Tongue (tissue), 2 donors: Measurements from ENCODE around the gene PHC2. TPM values are rescaled to one million over a fixed set of nuclear protein-coding genes. Genes with fewer than 3 reads are reported as not detected.
A peak's percentile ranks its signal among the peaks of the same experiment; 100 is the strongest.

Experiments used
- DNase-seq: peaks from one replicate; pipeline ENCODE4 v3.0.0-alpha.2; 2015
- total RNA-seq: library from RNA; depleted of rRNA; stranded (reverse); fragments of >200 nt; gene quantifications from one replicate; pipeline ENCODE4 v1.2.3, GENCODE V29; 2014

PHC2 gene
- total RNA-seq, 1 donor from 2014 or later: 75.1 TPM

DNA sequence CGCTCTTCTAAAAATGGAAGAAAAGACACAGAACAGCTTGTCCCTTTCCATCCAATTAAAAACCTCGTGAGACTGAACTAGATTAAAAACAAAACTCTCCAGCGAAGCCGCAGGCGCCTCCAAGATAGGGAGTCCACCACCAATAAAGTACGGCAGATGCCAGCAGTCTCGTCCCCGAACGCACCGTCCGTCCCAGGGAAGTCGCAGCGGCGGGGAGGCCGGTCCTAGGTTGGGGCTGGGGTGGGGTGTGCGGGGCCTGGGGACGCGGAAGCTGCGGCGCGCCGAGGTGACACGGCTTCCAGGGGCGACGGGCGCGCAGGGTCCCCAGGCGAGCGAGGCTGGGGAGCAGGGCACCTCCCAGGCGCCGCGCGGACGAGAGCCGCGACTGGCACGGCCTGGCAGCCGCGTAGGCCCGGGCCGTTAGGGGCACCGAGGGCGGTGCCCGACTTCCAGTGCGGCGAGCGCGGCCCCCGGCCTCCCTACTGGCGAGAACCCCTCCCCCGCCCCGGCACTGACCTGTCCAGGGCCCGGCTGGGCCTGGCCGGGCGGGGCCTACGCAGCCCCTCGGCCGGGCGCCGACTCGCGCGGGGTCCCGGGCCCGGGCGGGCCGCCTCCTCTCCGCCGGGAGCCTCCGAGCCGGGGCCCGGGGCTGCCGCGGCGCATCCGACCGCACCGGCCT, 81.7 kb downstream of the PHC2 start:
- DNase-seq: peak; percentile 54

DNA sequence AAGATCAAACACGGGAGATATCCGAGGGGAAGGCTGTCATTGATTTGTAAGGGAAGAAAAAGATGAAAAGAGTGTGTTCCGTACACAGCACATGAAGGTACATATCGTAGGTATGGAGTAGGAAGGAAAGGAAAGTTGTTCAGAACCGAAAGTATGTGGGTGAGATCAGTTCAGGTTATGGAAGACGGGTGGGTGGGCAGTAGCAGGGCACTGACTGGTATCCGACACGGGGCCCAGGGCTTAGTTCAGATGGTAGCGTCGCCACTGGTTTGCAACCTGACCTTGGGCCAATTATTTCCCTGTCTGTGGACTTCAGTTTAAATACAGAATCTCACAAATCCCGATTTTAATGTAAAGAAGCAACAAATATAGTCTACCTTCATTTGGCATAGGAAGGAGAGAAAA, 82.2 kb downstream of the PHC2 start:
- DNase-seq: peak; percentile 38

DNA sequence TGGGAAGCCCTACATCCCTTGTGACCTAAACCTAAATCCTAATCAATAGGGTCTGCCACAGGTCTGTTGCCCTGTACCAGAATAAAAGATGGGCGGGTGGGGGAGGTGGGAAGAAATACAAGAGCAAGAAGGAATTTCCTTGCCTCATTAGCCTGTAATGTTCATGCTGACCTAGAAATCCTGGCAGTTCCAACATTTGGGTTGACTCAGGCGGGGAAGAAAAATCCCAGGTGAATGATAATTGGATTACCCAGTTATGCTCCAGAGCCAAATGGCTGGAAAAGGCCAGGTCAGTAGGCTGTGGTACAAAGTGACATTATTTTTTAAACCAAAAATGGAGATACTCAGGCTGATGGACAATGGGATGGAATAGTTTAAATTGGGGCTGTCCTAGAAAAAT, 82.7 kb downstream of the PHC2 start:
- no peak for DNase-seq

DNA sequence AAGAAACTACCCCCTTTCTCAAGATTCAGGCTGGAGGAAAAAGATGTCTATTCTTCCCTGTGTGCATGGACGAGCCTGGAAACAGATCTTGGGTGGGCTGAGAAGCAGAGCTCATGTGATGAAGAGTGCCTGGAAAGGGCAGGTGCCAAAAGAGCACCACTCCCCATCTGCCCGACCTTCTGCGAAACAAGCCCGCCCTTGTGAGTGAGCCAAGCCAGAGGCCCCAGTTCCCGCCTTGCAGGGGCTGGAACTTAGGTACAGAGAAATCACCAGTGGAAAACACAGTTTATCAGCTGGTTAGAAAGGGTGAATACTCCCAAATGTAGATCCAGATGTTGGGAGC, 83.3 kb downstream of the PHC2 start:
- peak; percentile 81 for DNase-seq

DNA sequence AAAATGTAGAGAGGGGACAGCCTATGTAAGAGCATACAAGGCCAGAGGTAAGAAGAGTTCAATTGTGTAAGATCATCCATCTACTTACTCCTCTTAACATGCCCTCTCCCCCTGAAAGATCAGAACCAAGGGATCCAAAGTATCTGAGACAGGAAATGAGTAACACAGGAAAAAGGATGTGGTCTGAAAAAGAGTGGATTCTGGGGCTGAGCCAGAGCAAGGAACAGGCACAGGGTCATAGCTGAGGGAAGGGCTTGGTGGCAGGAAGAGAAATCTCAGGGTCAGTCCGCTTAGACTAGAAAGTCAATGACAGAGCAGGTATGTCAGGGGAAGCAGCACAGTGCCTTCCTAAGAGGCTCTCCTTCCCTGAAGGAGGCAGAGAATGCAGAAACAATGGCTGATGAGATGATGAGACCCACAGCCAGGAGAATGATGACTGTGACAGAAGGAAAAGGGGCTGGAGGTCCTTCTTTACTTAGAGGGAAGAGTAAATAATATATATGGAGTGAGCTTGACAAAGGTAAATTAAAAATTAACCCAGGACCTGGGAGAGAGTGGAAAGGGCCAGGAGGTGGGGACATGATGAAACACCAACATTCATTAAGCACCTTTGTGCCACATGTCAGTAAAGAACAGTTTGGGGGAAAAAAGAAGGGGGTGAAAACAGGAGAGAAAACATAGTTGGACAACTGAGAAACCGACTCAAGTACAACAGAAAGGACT, 83.8 kb downstream of the PHC2 start:
- peak; percentile 36 for DNase-seq

DNA sequence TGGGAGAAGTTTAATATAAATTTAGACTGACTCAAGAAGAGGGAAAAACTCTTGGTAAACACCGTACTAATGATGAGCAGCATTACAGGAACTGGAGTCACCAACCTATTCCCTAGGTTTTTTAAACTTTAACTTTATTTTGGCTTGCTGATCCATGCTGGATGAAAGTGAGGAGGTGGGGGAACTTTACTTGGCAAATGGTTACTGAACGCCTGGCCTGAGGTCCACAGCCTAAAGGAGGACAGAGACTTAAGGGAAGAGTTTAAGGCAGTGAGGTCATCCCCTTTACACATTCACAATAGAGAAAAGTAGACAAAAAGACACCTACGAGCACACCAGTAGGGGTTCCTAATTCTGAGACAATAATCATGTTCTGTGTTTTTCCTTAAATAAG, 84.4 kb downstream of the PHC2 start:
- DNase-seq: no peak

DNA sequence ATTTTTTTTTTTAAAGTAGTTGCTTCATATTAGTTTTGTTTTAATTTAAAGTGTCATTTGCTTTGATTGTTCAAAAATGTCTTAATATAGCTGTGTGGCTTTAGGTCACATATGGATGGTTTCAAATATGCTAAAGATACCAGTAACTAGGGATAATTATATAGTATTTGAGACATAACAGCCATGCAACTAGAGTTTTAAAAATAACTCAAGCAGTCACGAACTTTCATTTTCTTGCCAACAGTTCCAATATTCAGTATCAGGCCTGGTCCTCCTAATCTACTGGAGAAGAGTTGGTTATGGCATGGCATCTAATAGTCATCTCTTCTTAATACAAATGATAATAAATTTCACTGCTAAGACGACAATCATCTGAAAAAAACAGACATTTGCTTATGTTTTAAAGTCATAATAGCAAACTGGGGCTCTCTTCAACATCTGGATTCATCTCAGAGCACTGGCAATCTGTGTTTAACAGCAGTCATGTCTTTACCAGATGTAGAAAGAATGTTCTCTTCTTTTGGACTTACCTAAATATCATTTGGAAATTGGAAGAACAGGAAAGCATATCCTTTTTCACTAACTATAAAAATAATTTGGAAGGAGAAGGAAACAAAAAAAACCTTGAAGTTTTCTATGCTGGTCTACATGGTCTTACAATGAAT, 85.9 kb downstream of the PHC2 start:
- no peak for DNase-seq

DNA sequence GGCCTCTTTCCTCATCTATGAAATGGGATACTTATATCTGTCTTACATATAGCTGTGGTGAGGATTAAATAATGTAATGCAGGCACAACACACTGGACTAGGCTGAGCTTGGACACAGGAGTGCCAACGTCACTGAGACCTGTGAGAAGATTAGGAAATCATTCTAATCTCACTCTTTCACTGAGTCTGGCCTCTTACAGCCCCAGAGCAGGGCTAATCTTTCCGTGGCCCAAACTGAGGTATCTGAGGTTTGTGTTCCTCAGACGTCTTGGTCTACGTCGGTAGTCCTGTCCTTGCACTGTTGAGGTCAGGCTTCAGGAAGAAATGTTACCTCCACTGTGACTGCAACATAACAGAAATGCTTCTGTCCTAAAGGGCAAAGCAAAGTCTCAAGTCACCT, 87.4 kb downstream of the PHC2 start:
- DNase-seq: no peak

DNA sequence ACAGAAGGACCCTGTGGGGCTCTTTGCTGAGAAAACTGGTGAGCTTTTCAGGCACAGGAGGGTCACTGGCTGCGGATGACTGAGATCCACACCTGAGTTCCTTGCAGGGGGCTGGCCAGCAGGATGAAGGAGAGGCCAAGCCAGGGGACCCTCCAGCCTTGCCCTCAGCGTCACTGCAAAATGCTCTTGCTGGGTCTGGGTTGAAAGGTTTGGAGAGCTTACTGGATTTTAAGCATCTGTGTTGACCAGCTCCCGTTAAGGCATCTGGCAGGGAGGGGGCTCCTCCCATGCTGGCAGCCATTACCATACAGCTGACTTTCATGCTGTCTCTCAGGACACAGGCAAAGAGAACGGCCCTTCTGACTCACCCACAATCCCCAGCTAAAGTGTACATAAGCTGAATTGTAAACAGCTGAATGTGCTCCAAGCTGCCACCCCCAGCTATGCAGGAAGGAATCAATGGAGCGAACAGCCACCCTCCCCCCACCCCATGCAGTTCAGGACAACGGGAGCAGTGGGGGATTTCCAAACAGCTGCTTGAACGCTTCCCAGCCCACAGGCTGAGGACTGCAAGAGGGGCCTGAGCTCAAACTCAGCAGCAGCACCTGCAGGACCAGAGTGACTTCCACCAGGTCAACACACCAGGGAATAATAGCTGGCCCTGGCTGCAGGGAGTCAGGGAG, 88.7 kb downstream of the PHC2 start:
- peak; percentile 94 for DNase-seq

DNA sequence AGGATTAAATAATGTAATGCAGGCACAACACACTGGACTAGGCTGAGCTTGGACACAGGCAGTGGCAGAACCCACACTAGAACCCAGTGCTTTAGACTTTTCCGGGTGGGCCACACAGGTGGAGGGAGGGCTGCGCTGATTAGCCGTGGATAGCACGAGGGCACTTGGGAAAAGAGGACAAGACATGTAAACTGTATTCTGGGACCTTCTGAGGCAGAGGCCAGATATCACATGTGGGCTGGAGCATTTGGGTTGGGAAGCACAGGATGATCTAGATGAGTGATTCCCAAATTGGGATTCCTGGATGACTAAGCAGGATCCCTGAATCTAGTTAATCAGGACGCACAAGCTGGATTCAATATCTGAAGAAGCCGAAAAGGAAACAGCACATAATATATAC, 89.7 kb downstream of the PHC2 start:
- DNase-seq: no peak

DNA sequence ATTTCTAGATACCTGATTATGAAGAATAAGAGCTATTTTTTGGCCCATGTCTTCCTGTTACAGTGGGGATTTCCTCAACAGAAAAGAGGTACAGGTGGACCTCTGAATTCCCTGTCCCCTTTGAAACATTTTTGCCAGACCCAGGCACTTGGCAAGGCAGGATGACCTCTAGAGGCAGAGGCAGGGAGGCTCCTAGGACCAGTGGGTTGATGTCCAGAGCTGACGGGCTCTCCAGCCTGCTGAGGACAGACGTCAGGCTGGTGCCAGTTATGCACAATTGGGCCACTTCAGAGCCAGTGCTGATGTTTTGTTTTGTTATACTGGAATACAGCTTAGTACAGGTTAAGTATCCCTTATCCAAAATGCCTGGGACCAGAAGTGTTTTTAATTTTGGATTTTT, 91.5 kb downstream of the PHC2 start:
- no peak for DNase-seq

DNA sequence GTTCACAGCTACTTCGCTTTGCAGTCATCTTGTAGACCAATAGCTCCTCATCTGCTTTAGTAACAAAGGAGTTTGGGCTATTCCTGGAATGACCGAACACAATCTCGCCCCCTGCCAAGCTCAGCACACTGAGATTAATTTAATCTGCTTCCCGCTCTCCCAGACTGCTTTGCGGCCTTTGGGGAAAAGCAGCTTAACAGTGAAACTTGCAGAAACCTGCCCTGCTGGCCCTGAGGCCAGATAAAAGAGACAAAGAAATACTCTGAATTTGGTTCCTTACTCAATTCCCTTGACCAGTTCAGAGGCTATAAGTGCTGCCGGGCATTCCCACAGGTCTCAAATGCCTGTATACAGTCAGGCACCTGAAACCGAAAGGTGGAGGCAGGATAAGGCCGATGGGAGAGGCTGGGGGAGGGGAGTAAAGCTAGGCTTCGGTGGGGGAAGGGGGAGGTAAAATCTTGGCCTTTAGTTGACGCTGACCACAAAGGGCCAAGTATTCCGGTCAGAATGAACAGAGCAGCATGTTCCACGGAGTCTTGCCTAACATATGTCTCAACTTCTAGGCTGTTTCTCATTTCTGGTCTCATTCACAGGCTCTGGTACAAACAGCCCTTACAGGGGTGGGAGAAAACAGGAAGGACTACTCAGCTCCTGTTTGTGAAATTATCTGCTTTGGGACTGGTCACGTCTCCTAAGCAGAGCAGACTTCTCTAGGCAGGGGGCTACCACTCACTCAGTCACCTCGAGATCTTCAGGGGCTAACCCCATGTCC, 92.3 kb downstream of the PHC2 start:
- peak; percentile 57 for DNase-seq

DNA sequence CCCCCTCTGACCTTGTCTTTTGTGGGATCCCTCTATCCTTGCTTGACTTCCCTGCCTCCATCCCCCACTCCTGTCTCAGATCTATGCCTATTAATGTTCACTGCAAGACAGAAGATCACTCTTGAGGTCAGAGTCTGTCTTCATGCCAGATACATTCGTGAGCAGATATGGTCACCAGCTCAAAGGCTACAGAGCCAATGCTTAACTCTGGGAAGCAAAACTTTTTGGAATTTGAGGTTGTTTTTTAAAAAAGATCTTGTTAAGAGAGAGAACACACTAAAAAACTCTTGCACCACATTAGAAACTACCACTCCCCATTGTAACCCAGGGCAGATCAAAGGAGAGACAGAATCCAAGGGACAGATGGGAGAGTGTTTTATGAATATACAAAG, 92.9 kb downstream of the PHC2 start:
- DNase-seq: no peak

DNA sequence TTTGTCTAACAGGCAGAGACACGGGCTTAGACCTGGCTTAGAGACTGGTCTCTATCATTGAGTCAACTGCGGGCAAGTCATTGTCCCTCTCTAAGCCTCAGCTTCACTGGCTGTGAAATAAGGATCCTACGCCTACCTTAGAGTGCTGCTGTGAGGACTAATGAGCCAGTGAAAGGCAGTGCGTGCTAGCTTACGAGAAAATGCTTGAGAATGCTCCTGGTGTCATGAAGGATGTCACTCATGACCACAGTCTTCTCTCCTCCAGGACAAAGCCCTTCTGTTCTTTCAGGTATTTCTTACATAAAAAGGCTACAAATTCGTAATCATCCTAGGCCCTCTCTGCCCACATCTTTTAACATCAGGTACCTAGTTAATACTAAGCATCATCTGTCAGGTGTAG, 93.5 kb downstream of the PHC2 start:
- DNase-seq: no peak

DNA sequence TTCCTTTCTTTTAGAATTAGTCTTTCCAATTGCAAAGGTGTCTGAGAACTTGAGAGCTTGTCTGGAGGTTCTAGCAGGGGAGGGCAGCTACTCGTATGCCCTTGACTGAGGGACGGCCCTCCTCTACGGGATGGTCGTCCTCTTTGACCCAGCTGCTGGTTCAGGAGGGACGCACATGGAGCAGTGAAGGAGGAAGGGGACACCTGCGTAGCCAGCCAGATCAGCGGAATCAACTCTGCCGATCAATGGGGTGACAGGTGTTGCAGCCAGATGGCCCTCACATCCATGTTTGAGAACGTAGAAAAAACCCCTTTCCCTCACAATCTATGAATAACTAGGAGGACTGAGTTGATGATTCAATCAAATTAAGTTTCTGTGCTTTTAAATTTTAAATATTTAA, 94.3 kb downstream of the PHC2 start:
- DNase-seq: no peak

DNA sequence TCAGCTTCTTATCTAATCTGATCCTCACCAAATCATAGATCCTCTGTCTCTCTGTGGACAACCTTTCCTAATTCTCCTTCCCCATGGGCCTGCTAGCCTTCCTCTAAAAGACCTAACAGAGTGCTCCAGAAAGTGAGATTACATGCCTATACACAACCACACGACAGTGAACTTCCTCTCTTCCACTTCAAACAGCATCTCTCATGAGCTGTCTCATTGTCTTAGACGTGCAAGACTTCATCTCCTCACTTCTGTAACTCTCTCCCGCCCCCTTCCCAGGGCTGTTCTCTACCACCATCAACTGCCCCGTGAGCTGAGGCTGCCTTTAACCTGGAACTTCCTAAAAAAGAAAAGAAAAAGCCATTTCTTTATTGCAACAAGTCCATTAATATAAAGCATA, 95.9 kb downstream of the PHC2 start:
- DNase-seq: no peak

DNA sequence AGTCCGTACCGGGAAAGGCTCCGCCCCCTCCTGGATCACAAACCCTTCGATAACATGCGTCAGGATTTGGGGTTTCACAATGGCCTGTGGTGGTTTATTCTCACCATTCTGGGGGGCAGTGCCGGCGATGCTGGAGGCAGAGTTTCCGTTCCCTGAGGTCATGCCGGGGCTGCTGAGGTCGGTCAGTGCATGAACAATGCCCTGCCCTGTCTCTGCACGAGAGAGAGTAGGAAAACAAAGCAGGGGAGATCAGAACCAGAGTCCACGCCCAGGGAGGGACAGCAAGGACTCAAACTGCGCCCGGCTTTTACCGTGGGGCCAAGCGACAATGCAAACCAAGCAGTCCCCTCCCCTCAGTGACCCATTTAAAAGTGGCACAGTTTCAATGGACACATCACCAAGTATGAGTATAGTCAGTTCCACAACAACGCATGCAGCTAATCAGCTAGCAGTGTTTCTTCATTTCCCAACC, 96.8 kb downstream of the PHC2 start:
- DNase-seq: no peak

DNA sequence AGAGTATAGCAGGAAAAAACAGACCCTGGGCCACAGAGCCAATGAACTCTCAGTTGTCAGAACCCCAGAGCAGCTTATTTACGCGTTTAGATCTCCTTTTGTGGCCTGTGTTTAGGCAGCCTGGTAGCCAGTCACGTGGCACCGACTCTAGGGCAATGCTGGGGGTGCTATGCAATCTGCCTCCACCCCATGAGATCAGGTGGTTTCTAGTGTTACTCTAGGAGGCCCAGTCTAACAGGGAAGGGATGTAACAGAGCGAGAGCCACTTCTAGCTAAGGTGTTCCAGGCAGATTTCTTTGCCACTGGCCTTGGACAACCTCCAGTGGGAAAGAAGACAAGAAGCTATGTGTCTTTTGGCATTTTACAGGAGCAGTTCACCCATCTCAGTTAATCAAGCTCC, 98.0 kb downstream of the PHC2 start:
- DNase-seq: no peak

DNA sequence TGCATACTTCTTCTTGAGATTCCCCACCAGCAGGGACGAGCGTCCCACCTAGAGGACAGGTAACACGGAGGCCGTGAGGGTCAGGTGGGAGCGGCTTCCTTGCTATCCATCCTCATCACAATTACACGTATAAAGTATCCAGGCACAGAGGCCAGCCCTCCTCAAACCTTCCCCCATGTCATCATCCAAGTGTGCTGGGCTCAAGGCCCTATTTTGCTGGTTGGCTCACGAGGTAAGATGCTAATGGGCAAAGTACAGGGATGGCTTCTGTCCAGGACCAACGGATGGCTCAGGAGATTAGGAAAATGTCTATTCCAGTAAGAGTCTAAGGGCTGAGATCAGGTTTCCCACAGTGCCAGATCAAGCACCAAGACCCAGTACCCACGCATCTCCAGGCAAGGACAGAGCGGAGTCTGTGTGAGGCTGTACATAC, 98.5 kb downstream of the PHC2 start:
- DNase-seq: no peak

DNA sequence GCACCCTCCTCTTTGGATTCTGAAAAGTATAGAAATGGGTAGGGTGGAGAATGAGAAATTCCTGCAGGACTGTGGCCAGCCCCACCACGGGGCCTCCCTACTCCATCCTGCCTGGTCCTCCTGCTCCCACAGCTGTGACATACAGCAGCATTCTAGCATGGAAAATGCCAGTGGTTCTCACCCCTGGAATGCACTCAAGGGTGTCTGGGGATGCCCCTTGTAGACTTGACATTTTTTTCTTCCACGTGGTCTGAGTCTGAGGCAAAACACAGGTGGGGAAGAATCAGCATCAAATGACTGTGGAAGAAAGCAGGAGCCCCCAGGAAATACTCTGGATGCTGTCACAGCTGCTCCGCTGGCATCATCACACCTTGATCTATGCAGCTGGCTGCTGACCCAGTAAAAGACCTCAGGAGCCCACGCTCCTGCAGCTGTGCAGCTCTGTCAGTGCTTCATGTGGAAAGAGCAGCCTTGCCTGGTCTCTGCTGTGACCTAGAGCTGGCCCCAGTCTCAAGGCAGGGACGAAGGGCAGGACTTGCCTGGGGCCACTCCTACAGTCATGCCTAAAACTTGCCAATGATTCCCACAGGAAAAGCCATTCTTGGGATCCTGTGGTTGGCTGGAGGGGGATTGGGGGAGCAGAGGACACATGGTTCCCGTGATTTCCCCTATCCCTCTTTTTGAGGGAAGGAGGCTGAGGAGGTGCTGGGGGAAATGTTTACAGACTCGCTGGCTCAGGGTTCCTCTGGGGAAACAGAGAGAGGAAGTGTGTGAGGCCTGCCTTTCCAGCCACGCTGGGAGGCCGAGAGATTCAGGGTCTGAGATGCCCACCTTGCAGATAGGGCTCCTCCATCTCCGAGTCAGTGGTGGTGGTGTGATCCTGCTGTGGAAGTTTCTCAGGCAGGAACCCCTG, 99.2 kb downstream of the PHC2 start:
- DNase-seq: no peak

DNA sequence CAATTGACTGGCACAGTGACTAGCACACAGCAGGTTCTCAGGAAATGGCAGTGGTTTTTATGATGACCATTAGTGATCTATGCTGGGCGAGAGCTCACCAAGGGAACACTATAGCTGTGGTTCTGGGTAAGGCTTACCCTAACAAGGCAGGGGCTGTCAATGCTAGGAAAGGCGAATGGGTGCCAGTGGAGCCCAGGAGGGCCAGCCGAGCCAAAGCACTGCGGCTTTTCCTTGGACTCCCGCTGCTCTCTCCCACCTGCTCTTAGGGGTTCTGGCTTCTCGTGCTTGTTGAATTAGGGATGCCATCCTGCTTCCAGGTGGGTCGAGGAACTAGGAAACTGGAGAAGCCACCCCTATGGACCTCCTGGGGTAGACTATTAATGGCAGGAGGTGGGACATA, 100.0 kb downstream of the PHC2 start:
- no peak for DNase-seq
